Activated T-cell treated with anti-CD3 and anti-CD28 coated beads, Interleukin-2, amount 50 U/mL, for 72 hours (primary cell): Measurements from ENCODE around the gene THOC6. TPM values are rescaled to one million over a fixed set of nuclear protein-coding genes. Genes with fewer than 3 reads are reported as not detected.

Source experiments
- ATAC-seq, 2 donors: fragments of 150-1000 bp; cut with Tn5 transposase; replicated peaks in 1 of 2; 2 replicates each; pipeline ENCODE4 v1.10.0; 2021; ENCODE audit warnings: moderate library complexity in 2 of 2, mild to moderate bottlenecking in 1 of 2
- DNase-seq, 2 donors: peaks; one replicate each; pipeline ENCODE4 v3.0.0; 2021 to 2022; ENCODE audit warnings: mixed read lengths in 1 of 2
- H3K27ac Mint-ChIP-seq: one replicate; pipeline ENCODE4 v1.8.0; 2022; ENCODE audit warnings: mild to moderate bottlenecking, moderate library complexity, mixed read lengths
- H3K27me3 Mint-ChIP-seq: one replicate; pipeline ENCODE4 v1.8.0; 2022; ENCODE audit warnings: low read depth, mixed read lengths
- H3K36me3 Mint-ChIP-seq, 2 donors: one replicate each; pipeline ENCODE4 v1.8.0; 2022; ENCODE audit warnings: mixed read lengths in 2 of 2, mild to moderate bottlenecking in 1 of 2; ENCODE audit not compliant: insufficient read depth in 2 of 2
- H3K4me1 Mint-ChIP-seq: one replicate; pipeline ENCODE4 v1.8.0; 2022; ENCODE audit warnings: low read depth, mixed read lengths
- H3K4me3 Mint-ChIP-seq, 2 donors: one replicate each; pipeline ENCODE4 v1.8.0; 2022; ENCODE audit warnings: mild to moderate bottlenecking in 2 of 2, mixed read lengths in 2 of 2, moderate library complexity in 2 of 2
- H3K9me3 Mint-ChIP-seq, 2 donors: one replicate each; pipeline ENCODE4 v1.8.0; 2022; ENCODE audit warnings: mixed read lengths in 2 of 2
- total RNA-seq, 2 donors: library from RNA; stranded (reverse); gene quantifications; one replicate each; pipeline ENCODE4 v1.2.3, GENCODE V29; 2022

The THOC6 gene
- total RNA-seq, 2 donors from 2014 or later, result 49.1 to 50.9 TPM

- DNase-seq (no peak), ATAC-seq (no peak)
- H3K9me3 Mint-ChIP-seq, result no peaks in the 10 kb centered on the region
- peaks cover 27% of the 10 kb centered on the region for H3K4me1 Mint-ChIP-seq
- H3K4me3 Mint-ChIP-seq, result peak overlapping the region in 1 of 2 donors; percentile 36
- peaks cover 0 to 1% of the 10 kb centered on the region in 2 donors for H3K36me3 Mint-ChIP-seq
- H3K27me3 Mint-ChIP-seq, result peaks cover 86% of the 10 kb centered on the region
- H3K27ac Mint-ChIP-seq, result no peak overlapping the region
These were observed 12.3 kb downstream of the THOC6 start for GRCh38 chr16:3035972-3036725.

DNA sequence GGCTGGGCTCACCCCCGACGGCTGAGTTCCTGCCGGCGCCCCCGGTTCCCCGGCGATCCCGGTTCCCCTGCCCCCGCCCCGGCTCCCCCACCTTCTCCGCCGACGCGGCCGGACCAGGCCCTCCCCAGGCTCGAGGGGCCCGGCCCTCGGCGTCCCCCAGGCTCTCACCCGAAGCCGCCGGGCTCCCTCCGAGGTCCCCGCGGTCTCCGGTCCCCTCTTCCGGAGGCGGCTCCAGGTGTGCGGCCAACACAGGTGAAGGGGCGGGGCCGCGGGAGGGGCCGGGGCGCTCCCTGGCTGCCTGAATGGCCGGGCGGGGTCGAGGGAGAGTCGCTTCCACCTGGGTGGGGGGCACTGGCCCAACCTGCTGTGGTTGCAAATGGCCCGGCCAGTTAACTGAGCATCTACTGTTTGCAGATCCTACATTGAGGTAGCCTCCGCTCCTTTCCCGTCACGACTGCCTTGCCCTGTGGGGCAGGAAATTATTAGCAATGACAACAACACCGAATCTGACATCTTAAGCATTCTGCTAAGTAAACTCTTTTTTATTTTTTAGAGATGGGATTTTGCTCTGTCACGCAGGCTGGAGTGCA, 13.0 kb downstream of the THOC6 start, which contains the start of gene BICDL2:
Gene BICDL2, minus strand, starts transcription at position 219 of the 590 bp plus-strand sequence. CDS start 1,448 bp downstream, outside the sequence.
- Mint-ChIP-seq H3K9me3 (no peaks in the 10 kb centered on the region), H3K27me3 (peaks cover 84% of the 10 kb centered on the region), H3K36me3 (peaks cover 0 to 1% of the 10 kb centered on the region in 2 donors), H3K4me1 (peaks cover 27% of the 10 kb centered on the region), H3K27ac (no peak within 1 kb of the TSS), H3K4me3 (peak within 1 kb of the TSS; percentile 58 to 64)
- ATAC-seq, result no peak
- DNase-seq, result no peak

DNA sequence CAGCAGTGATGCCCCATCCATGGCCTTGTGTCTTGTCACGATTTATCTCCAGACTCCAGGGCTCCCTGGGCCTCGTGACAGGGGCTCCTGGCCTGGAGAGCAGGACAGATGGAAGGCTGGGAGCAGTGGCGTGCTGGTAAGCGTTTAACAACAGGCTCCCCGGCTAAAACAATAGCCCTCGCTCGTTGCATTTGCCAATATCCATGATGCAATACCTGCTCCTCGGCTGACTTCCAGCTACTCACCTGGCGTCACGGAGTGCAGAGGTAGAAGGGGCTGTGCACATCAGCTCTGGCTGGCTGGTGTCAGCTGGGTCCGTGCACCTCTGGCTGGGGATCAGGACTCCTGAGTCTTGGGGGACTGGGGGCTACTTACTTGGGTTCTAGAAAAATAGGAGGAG, 14.4 kb downstream of the THOC6 start:
- Mint-ChIP-seq H3K36me3 (peaks cover 0 to 1% of the 10 kb centered on the region in 2 donors), H3K4me1 (peaks cover 19% of the 10 kb centered on the region), H3K9me3 (no peaks in the 10 kb centered on the region), H3K4me3 (no peak overlapping the region), H3K27me3 (peaks cover 77% of the 10 kb centered on the region), H3K27ac (no peak overlapping the region)
- DNase-seq, result no peak
- no peak for ATAC-seq

- Mint-ChIP-seq H3K4me3 (no peak overlapping the region), H3K27ac (no peak overlapping the region), H3K36me3 (peaks cover 0 to 1% of the 10 kb centered on the region in 2 donors), H3K27me3 (peaks cover 77% of the 10 kb centered on the region), H3K9me3 (no peaks in the 10 kb centered on the region), H3K4me1 (peaks cover 19% of the 10 kb centered on the region)
- DNase-seq (no peak), ATAC-seq (no peak)
These were observed 15.1 kb downstream of the THOC6 start for GRCh38 chr16:3038896-3039295.

GRCh38 chr16:3042376-3042775, 18.5 kb downstream of the THOC6 start:
- Mint-ChIP-seq H3K9me3 (no peaks in the 10 kb centered on the region), H3K4me3 (no peak overlapping the region), H3K4me1 (peaks cover 18% of the 10 kb centered on the region), H3K36me3 (no peaks in the 10 kb centered on the region), H3K27ac (no peak overlapping the region), H3K27me3 (peaks cover 66% of the 10 kb centered on the region)
- ATAC-seq (no peak), DNase-seq (no peak)

- Mint-ChIP-seq H3K4me3 (peak overlapping the region; percentile 82 to 86), H3K27ac (peak overlapping the region; percentile 3), H3K36me3 (no peaks in the 10 kb centered on the region), H3K27me3 (peaks cover 58% of the 10 kb centered on the region), H3K9me3 (no peaks in the 10 kb centered on the region), H3K4me1 (peaks cover 25% of the 10 kb centered on the region)
- no peak for ATAC-seq
- no peak for DNase-seq
These were observed 20.9 kb downstream of the THOC6 start for GRCh38 chr16:3044708-3045107.

DNA sequence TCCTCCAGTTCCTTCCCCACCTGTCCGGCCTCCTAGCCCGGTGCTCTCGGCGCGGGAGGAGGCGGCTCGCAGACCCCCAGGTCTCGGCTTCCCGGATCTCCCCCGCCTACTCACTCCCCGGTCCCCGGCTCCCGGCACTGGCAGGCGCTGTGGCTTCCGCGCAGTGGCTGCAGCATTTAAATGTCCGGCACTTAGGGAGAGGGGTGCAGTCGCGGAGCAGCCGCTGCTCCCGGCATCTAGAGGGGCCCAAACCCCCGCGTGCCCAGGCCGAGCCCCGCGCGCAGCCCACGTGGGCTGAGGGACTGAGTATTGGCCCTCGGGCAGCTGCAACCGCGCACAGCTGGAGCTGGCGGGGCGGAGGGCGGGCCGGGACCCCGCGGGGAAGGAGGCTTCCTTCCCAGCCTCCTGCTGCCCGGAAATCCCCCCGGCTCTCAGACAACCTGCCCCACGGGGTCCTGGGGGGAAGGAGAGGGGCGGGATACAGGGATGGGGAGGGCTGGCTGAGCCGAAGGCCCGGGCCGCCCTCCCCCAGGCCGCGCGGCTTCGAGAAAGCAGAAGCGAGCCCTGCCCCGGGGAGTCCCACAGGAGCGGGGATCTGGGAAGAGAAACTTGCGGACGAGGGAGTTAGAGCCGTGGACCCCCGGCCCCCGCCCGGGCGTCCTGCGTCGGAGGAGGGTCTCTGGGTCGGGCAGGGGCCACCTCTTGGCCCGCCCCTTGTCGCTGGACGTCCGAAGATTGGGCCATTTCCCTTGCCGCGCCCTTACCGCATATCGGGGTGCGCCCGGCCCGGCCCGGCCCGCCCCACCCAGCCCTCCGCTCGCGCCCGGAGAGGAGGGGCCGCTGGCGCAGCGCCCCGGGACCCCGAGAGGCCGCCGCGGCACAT, 22.2 kb downstream of the THOC6 start, which contains the start of gene MMP25:
Gene MMP25, plus strand, starts transcription at position 804 of the 883 bp plus-strand sequence. CDS start 357 bp downstream, outside the sequence.
- no peaks in the 10 kb centered on the region for H3K36me3 Mint-ChIP-seq
- ATAC-seq (peak; percentile 38 to 54), DNase-seq (peak in 1 of 2 donors; percentile 47)
- no peaks in the 10 kb centered on the region for H3K9me3 Mint-ChIP-seq
- H3K27me3 Mint-ChIP-seq, result peaks cover 46% of the 10 kb centered on the region
- H3K4me3 Mint-ChIP-seq, result peak within 1 kb of the TSS; percentile 82 to 86
- no peak within 1 kb of the TSS for H3K27ac Mint-ChIP-seq
- peaks cover 29% of the 10 kb centered on the region for H3K4me1 Mint-ChIP-seq

GRCh38 chr16:3046641-3047386, 23.0 kb downstream of the THOC6 start:
- Mint-ChIP-seq H3K4me3 (peak overlapping the region; percentile 46 to 61), H3K4me1 (peaks cover 38% of the 10 kb centered on the region), H3K27me3 (peaks cover 43% of the 10 kb centered on the region), H3K36me3 (peaks cover 0 to 2% of the 10 kb centered on the region in 2 donors), H3K27ac (no peak overlapping the region), H3K9me3 (no peaks in the 10 kb centered on the region)
- DNase-seq, result peak in 1 of 2 donors; percentile 45
- ATAC-seq, result peak; percentile 19 to 29

GRCh38 chr16:3047387-3047720, 23.5 kb downstream of the THOC6 start:
- H3K4me1 Mint-ChIP-seq, result peaks cover 43% of the 10 kb centered on the region
- peaks cover 43% of the 10 kb centered on the region for H3K27me3 Mint-ChIP-seq
- H3K4me3 Mint-ChIP-seq, result peak overlapping the region in 1 of 2 donors; percentile 46
- H3K27ac Mint-ChIP-seq, result no peak overlapping the region
- no peak for DNase-seq
- no peaks in the 10 kb centered on the region for H3K9me3 Mint-ChIP-seq
- peaks cover 2% of the 10 kb centered on the region in 2 donors for H3K36me3 Mint-ChIP-seq
- no peak for ATAC-seq

DNA sequence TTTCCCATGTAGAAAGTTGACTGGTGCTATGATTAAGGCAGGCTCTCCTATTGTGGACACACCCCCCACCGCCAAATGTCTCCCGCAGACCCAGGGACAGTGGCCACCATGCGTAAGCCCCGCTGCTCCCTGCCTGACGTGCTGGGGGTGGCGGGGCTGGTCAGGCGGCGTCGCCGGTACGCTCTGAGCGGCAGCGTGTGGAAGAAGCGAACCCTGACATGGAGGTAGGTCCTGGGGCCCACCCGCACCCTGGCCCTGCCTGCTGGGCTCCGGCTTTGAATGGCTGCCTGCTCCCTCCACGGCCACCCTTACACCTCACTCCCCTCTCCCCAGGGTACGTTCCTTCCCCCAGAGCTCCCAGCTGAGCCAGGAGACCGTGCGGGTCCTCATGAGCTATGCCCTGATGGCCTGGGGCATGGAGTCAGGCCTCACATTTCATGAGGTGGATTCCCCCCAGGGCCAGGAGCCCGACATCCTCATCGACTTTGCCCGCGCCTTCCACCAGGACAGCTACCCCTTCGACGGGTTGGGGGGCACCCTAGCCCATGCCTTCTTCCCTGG, 26.2 kb downstream of the THOC6 start:
- Mint-ChIP-seq H3K4me3 (no peak overlapping the region), H3K36me3 (peaks cover 7 to 8% of the 10 kb centered on the region in 2 donors), H3K4me1 (peaks cover 60% of the 10 kb centered on the region), H3K9me3 (no peaks in the 10 kb centered on the region), H3K27ac (no peak overlapping the region), H3K27me3 (peaks cover 18% of the 10 kb centered on the region)
- no peak for DNase-seq
- ATAC-seq, result no peak

DNA sequence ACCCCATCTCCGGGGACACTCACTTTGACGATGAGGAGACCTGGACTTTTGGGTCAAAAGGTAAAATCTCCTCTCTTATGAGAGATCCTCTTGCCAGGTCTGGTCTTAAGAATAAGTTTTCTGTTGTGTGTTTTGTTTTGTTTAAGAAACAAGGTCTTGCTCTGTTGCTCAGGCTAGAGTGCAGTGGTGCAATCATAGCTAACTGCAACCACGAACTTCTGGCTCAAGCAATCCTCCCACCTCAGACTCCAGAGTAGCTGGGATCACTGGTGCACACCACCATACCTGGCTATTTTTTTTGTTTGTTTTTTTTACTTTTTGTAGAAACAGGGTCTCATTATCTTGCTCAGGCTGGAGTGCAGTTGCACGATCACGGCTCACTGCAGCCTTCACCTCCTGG, 26.7 kb downstream of the THOC6 start:
- Mint-ChIP-seq H3K36me3 (peaks cover 8 to 10% of the 10 kb centered on the region in 2 donors), H3K27ac (no peak overlapping the region), H3K9me3 (no peaks in the 10 kb centered on the region), H3K4me3 (no peak overlapping the region), H3K4me1 (peaks cover 60% of the 10 kb centered on the region), H3K27me3 (peaks cover 13% of the 10 kb centered on the region)
- no peak for DNase-seq
- ATAC-seq, result no peak

DNA sequence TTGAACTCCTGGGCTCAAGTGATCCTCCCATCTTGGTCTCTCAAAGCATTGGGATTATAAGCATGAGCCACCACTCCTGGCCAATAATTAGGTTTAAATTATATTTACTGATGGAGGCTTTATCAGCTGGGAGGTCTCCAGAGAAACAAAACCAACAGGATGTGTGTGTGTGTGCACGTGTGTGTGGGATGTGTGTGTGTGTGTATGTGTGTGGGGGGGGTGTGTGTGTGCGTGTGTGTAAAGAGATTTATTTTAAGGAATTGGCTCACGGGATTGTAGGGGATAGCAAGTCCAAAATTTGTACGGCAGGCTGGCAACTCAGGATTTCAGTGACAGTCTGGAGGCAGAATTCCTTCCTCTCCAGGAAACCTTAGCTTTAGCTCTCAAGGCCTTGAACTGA, 27.2 kb downstream of the THOC6 start:
- Mint-ChIP-seq H3K27ac (no peak overlapping the region), H3K4me1 (peaks cover 65% of the 10 kb centered on the region), H3K4me3 (no peak overlapping the region), H3K36me3 (peaks cover 8 to 10% of the 10 kb centered on the region in 2 donors), H3K27me3 (peaks cover 12% of the 10 kb centered on the region), H3K9me3 (no peaks in the 10 kb centered on the region)
- DNase-seq (no peak), ATAC-seq (no peak)
